Right renal pelvis (tissue), 4 donors: ENCODE measurements around the gene DRD2. TPM values are rescaled to one million over a fixed set of nuclear protein-coding genes. Genes with fewer than 3 reads are reported as not detected.
A peak's percentile ranks its signal among the peaks of the same experiment; 100 is the strongest.

Source experiments
- DNase-seq, 4 donors: peaks; one replicate each; pipeline ENCODE4 v3.0.0-alpha.2; 2013; ENCODE audit warnings: low read depth in 4 of 4, low spot score in 3 of 4, missing footprints in 1 of 4
- polyA plus RNA-seq, 4 donors: library from polyadenylated mRNA; unstranded; fragments of 120-200 nt; gene quantifications; one replicate each; pipeline ENCODE4 v1.2.1, GENCODE V29; 2013; ENCODE audit not compliant: insufficient read length in 4 of 4

DRD2 gene
- polyA plus RNA-seq, 4 donors: 0.21 to 0.60 (median 0.33) TPM

- DNase-seq: no peak
Measured at GRCh38 chr11:113405724-113406478, 69.3 kb downstream of the DRD2 start.

- DNase-seq: no peak
Measured at GRCh38 chr11:113404859-113405430, 70.3 kb downstream of the DRD2 start.

- DNase-seq: no peak
Measured at GRCh38 chr11:113401718-113402117, 73.5 kb downstream of the DRD2 start.

GRCh38 chr11:113400631-113401230 lies 74.5 kb downstream of the DRD2 start:
- no peak for DNase-seq

GRCh38 chr11:113398669-113399430 lies 76.3 kb downstream of the DRD2 start:
- DNase-seq: no peak

GRCh38 chr11:113397821-113398220 lies 77.4 kb downstream of the DRD2 start:
- no peak for DNase-seq

- DNase-seq: no peak
Measured at GRCh38 chr11:113397212-113397611, 78.0 kb downstream of the DRD2 start.

GRCh38 chr11:113396690-113397089 lies 78.5 kb downstream of the DRD2 start:
- DNase-seq: no peak

GRCh38 chr11:113395782-113396336 lies 79.3 kb downstream of the DRD2 start:
- DNase-seq: no peak

- DNase-seq: no peak
Measured at GRCh38 chr11:113394919-113395318, 80.3 kb downstream of the DRD2 start.

- no peak for DNase-seq
Measured at GRCh38 chr11:113393501-113393985, 81.7 kb downstream of the DRD2 start.

GRCh38 chr11:113392236-113392921 lies 82.8 kb downstream of the DRD2 start:
- no peak for DNase-seq

- no peak for DNase-seq
Measured at GRCh38 chr11:113389272-113389671, 85.9 kb downstream of the DRD2 start.

GRCh38 chr11:113387605-113388211 lies 87.5 kb downstream of the DRD2 start, which contains the start of gene ANKK1:
ANKK1 (plus strand) TSS chr11:113387779; CDS start chr11:113387885, 106 bp downstream.
- DNase-seq: peak in 1 of 4 donors; percentile 23

GRCh38 chr11:113386866-113387265 lies 88.3 kb downstream of the DRD2 start:
- DNase-seq: no peak

- DNase-seq: no peak
Measured at GRCh38 chr11:113385749-113386148, 89.4 kb downstream of the DRD2 start.

- DNase-seq: no peak
Measured at GRCh38 chr11:113384551-113384950, 90.6 kb downstream of the DRD2 start.

GRCh38 chr11:113382121-113382520 lies 93.1 kb downstream of the DRD2 start:
- no peak for DNase-seq

GRCh38 chr11:113378692-113379091 lies 96.5 kb downstream of the DRD2 start:
- no peak for DNase-seq
